CD4-positive, alpha-beta memory T cell (primary cell): ENCODE measurements around the gene SLC7A6. TPM values are rescaled to one million over a fixed set of nuclear protein-coding genes. Genes with fewer than 3 reads are reported as not detected.

Experiments used
- CTCF ChIA-PET: fragments of 350-600 bp; sonication (Branson Sonifier 250); formaldehyde crosslinking; loops from one replicate; lab custom pipeline; 2021; ENCODE audit warnings: inconsistent platforms; ENCODE audit not compliant: partially characterized antibody; lab: Charles Lee
- POLR2A ChIA-PET: fragments of 350-600 bp; sonication (Branson Sonifier 250); formaldehyde crosslinking; loops from one replicate; lab custom pipeline; 2021; ENCODE audit not compliant: partially characterized antibody; lab: Charles Lee
- DNase-seq, 5 donors: peaks; one replicate each; pipeline versions ENCODE4 v3.0.0 to v3.0.0-alpha.2; 2020 to 2022; ENCODE audit warnings: mixed read lengths in 1 of 5
- H3K27ac ChIP-seq: one replicate; pipeline ENCODE4 v1.7.0; 2013; ENCODE audit warnings: low read depth, low read length
- H3K27me3 ChIP-seq: 2 replicates; pipeline ENCODE4 v1.7.0; 2013; ENCODE audit warnings: mild to moderate bottlenecking, low read length, moderate library complexity; ENCODE audit not compliant: insufficient read depth
- H3K36me3 ChIP-seq: 2 replicates; pipeline ENCODE4 v1.7.0; 2013; ENCODE audit warnings: mild to moderate bottlenecking, low read length, moderate library complexity; ENCODE audit not compliant: insufficient read depth
- H3K4me1 ChIP-seq: 2 replicates; pipeline ENCODE4 v1.7.0; 2013; ENCODE audit warnings: mild to moderate bottlenecking, low read length, moderate library complexity; ENCODE audit not compliant: insufficient read depth
- H3K4me3 ChIP-seq, 2 donors: one replicate each; pipeline ENCODE4 v1.7.0; 2013; ENCODE audit warnings: low read length in 2 of 2, mild to moderate bottlenecking in 1 of 2
- H3K9me3 ChIP-seq, 2 donors: one replicate each; pipeline ENCODE4 v1.7.0; 2013; ENCODE audit warnings: low read length in 2 of 2, control low read depth in 1 of 2; ENCODE audit not compliant: control insufficient read depth in 1 of 2
- H3K27ac Mint-ChIP-seq, 7 donors: one replicate each; pipeline ENCODE4 v1.8.0; 2020 to 2021; ENCODE audit warnings: mixed read lengths in 7 of 7, mild to moderate bottlenecking in 6 of 7, inconsistent platforms in 3 of 7, moderate library complexity in 3 of 7
- H3K27me3 Mint-ChIP-seq, 2 donors: one replicate each; pipeline ENCODE4 v1.8.0; 2020 to 2021; ENCODE audit warnings: mixed read lengths in 2 of 2
- H3K36me3 Mint-ChIP-seq, 2 donors: one replicate each; pipeline ENCODE4 v1.8.0; 2020 to 2021; ENCODE audit warnings: mixed read lengths in 2 of 2, inconsistent platforms in 1 of 2, mild to moderate bottlenecking in 1 of 2
- H3K4me1 Mint-ChIP-seq, 4 donors: one replicate each; pipeline ENCODE4 v1.8.0; 2020 to 2021; ENCODE audit warnings: mixed read lengths in 4 of 4, mild to moderate bottlenecking in 1 of 4
- H3K4me3 Mint-ChIP-seq, 8 donors: one replicate each; pipeline ENCODE4 v1.8.0; 2020 to 2021; ENCODE audit warnings: mixed read lengths in 8 of 8, mild to moderate bottlenecking in 7 of 8, moderate library complexity in 6 of 8, inconsistent platforms in 3 of 8
- H3K9me3 Mint-ChIP-seq, 8 donors: one replicate each; pipeline ENCODE4 v1.8.0; 2020 to 2021; ENCODE audit warnings: mixed read lengths in 8 of 8, mild to moderate bottlenecking in 5 of 8, inconsistent platforms in 3 of 8, moderate library complexity in 1 of 8
- intact Hi-C: fragments of 100-400 bp; cut with micrococcal nuclease; formaldehyde crosslinking; loops from one replicate; pipeline ENCODE4 v1.15.1; 2023
- polyA plus RNA-seq, 2 donors: library from polyadenylated mRNA; unstranded; fragments of 300-500 nt; fragmentation: Illumina TruSeq; gene quantifications; one replicate each; pipeline ENCODE4 v1.2.3, GENCODE V29; 2021
- total RNA-seq, 2 experiments: library from RNA; stranded (reverse); gene quantifications; one replicate each; pipeline ENCODE4 v1.2.3, GENCODE V29; 2021

Gene SLC7A6
- total and polyA plus RNA-seq, 4 experiments from 2014 or later, result 14.4 to 194 (median 105) TPM

GRCh38 chr16:68292425-68292824, 28.1 kb downstream of the SLC7A6 start:
- H3K4me3 ChIP-seq, result no peak overlapping the region
- Mint-ChIP-seq H3K27me3 (no peaks in the 10 kb centered on the region), H3K27ac (peak overlapping the region; percentile 82 to 91 (median 90)), H3K36me3 (peaks cover 60 to 77% of the 10 kb centered on the region in 2 donors), H3K4me3 (peak overlapping the region in 5 of 8 donors; percentile 19 to 83 (median 49)), H3K9me3 (no peaks in the 10 kb centered on the region), H3K4me1 (peaks cover 43 to 68% (median 59%) of the 10 kb centered on the region in 4 donors)
- no peaks in the 10 kb centered on the region for H3K27me3 ChIP-seq
- H3K36me3 ChIP-seq, result peaks cover 67% of the 10 kb centered on the region
- ChIA-PET CTCF (interaction anchor here (1.3 to 29.4 kb wide), 5 partner anchors 8 to 35 kb away, joined by 4 to 680 read pairs (median 8); partner anchors contain the start of genes PRMT7, SLC7A6 and SLC7A6OS), POLR2A (interaction anchor here (34.3 to 44.5 kb wide), 2 partner anchors 3 to 13 kb away, joined by 1508 read pairs; partner anchors contain the start of genes PRMT7, SLC7A6 and SLC7A6OS)
- peaks cover 56% of the 10 kb centered on the region for H3K4me1 ChIP-seq
- H3K27ac ChIP-seq, result no peak overlapping the region
- no peak for DNase-seq
- intact Hi-C loops, result no loop called here
- no peaks in the 10 kb centered on the region for H3K9me3 ChIP-seq

- no peak overlapping the region for H3K4me3 Mint-ChIP-seq
- no peaks in the 10 kb centered on the region for H3K9me3 Mint-ChIP-seq
- Histone ChIP-seq H3K27me3 (no peaks in the 10 kb centered on the region), H3K4me1 (peaks cover 17% of the 10 kb centered on the region), H3K27ac (peak overlapping the region; percentile 3), H3K36me3 (peaks cover 94% of the 10 kb centered on the region), H3K9me3 (no peaks in the 10 kb centered on the region), H3K4me3 (no peak overlapping the region)
- peaks cover 69 to 94% of the 10 kb centered on the region in 2 donors for H3K36me3 Mint-ChIP-seq
- CTCF ChIA-PET, result interaction anchor here (1.2 to 29.4 kb wide), 3 partner anchors 27 to 50 kb away, joined by 3 to 680 read pairs (median 4); partner anchors contain the start of gene SLC7A6
- peak overlapping the region in 3 of 7 donors; percentile 17 to 76 (median 53) for H3K27ac Mint-ChIP-seq
- intact Hi-C loops, result no loop called here
- DNase-seq, result no peak
- H3K4me1 Mint-ChIP-seq, result peaks cover 26 to 46% (median 29%) of the 10 kb centered on the region in 4 donors
- POLR2A ChIA-PET, result interaction anchor here (34.3 to 44.5 kb wide), 2 partner anchors 1 to 17 kb away, joined by 1508 read pairs; partner anchors contain the start of genes PRMT7, SLC7A6 and SLC7A6OS
- H3K27me3 Mint-ChIP-seq, result no peaks in the 10 kb centered on the region
Measured at GRCh38 chr16:68296291-68296690, 32.0 kb downstream of the SLC7A6 start.

GRCh38 chr16:68296693-68297092, 32.4 kb downstream of the SLC7A6 start:
- no peaks in the 10 kb centered on the region for H3K9me3 Mint-ChIP-seq
- ChIA-PET CTCF (interaction anchor here (1.2 to 29.4 kb wide), 2 partner anchors 27 to 32 kb away, joined by 3 to 680 read pairs; partner anchors contain the start of gene SLC7A6), POLR2A (interaction anchor here (34.3 to 44.5 kb wide), 2 partner anchors 1 to 17 kb away, joined by 1508 read pairs; partner anchors contain the start of genes PRMT7, SLC7A6 and SLC7A6OS)
- peaks cover 68 to 93% of the 10 kb centered on the region in 2 donors for H3K36me3 Mint-ChIP-seq
- H3K4me1 Mint-ChIP-seq, result peaks cover 23 to 45% (median 25%) of the 10 kb centered on the region in 4 donors
- H3K4me3 Mint-ChIP-seq, result no peak overlapping the region
- H3K27ac Mint-ChIP-seq, result peak overlapping the region in 6 of 7 donors; percentile 23 to 76 (median 50)
- H3K27me3 ChIP-seq, result no peaks in the 10 kb centered on the region
- intact Hi-C loops, result no loop called here
- H3K4me1 ChIP-seq, result peaks cover 13% of the 10 kb centered on the region
- no peak overlapping the region for H3K4me3 ChIP-seq
- peaks cover 93% of the 10 kb centered on the region for H3K36me3 ChIP-seq
- no peaks in the 10 kb centered on the region for H3K9me3 ChIP-seq
- no peaks in the 10 kb centered on the region for H3K27me3 Mint-ChIP-seq
- no peak overlapping the region for H3K27ac ChIP-seq
- DNase-seq, result no peak

DNA sequence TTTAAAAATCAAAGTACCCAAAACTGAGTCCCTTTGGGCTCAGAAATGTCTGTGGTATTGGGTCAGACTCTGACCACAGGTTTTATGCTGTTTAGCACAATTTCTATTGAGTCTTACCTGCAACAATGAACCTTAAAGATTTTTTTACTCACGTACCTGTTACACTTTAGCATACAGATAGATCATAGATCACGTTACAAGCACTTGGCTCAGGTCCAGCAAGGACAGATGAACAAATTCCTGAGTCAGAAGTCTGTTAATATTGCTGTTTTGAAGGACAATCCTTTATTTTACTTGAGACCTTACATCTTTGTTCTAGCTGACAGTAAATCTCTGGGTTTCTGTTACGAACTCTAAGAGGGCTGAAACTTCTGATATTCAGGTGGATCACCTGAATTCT, 33.6 kb downstream of the SLC7A6 start:
- Mint-ChIP-seq H3K9me3 (no peaks in the 10 kb centered on the region), H3K36me3 (peaks cover 73 to 92% of the 10 kb centered on the region in 2 donors), H3K4me3 (no peak overlapping the region), H3K27me3 (no peaks in the 10 kb centered on the region), H3K27ac (peak overlapping the region in 4 of 7 donors; percentile 8 to 51 (median 47)), H3K4me1 (peaks cover 17 to 35% (median 20%) of the 10 kb centered on the region in 4 donors)
- no peaks in the 10 kb centered on the region for H3K27me3 ChIP-seq
- no peak overlapping the region for H3K4me3 ChIP-seq
- no peak overlapping the region for H3K27ac ChIP-seq
- no peaks in the 10 kb centered on the region for H3K9me3 ChIP-seq
- H3K36me3 ChIP-seq, result peaks cover 94% of the 10 kb centered on the region
- intact Hi-C loops, result no loop called here
- no peak for DNase-seq
- ChIA-PET POLR2A (interaction anchor here (34.3 to 44.5 kb wide), 2 partner anchors 2 to 19 kb away, joined by 1508 read pairs; partner anchors contain the start of genes PRMT7, SLC7A6 and SLC7A6OS), CTCF (interaction anchor here (1.0 to 29.4 kb wide), 2 partner anchors 8 to 28 kb away, joined by 3 to 680 read pairs; partner anchors contain the start of gene SLC7A6)
- peaks cover 1% of the 10 kb centered on the region for H3K4me1 ChIP-seq

DNA sequence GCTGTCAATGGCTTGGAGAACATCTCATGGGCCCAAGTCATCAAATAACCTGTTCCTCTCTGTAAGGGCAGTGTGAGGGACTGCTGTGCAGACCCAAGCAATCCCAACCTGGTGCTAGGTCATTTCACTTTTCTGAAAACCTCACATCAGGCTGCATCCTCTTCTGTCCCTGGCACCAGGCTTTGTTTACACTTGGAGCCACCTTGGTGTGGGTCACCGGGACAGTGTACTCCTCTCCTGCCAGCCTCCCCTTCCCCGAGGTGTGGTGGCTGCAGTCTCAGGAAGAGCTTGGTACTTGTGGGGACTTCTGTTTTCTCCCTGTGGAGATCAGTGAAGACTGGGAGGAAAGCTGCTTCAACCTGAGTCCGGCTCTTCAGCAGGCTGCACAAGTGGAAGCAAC, 34.0 kb downstream of the SLC7A6 start:
- H3K4me1 Mint-ChIP-seq, result peaks cover 16 to 33% (median 19%) of the 10 kb centered on the region in 4 donors
- DNase-seq, result no peak
- no peak overlapping the region for H3K27ac ChIP-seq
- H3K4me1 ChIP-seq, result no peaks in the 10 kb centered on the region
- H3K27ac Mint-ChIP-seq, result peak overlapping the region in 6 of 7 donors; percentile 14 to 67 (median 38)
- no peak overlapping the region for H3K4me3 Mint-ChIP-seq
- H3K4me3 ChIP-seq, result no peak overlapping the region
- no peaks in the 10 kb centered on the region for H3K9me3 Mint-ChIP-seq
- peaks cover 92% of the 10 kb centered on the region for H3K36me3 ChIP-seq
- H3K27me3 ChIP-seq, result no peaks in the 10 kb centered on the region
- H3K36me3 Mint-ChIP-seq, result peaks cover 72 to 92% of the 10 kb centered on the region in 2 donors
- intact Hi-C loops, result no loop called here
- ChIA-PET CTCF (interaction anchor here (1.0 to 29.4 kb wide), 4 partner anchors 9 to 30 kb away, joined by 3 to 680 read pairs (median 11); partner anchors contain the start of gene SLC7A6), POLR2A (interaction anchor here (34.3 to 44.5 kb wide), 2 partner anchors 3 to 19 kb away, joined by 1508 read pairs; partner anchors contain the start of genes PRMT7, SLC7A6 and SLC7A6OS)
- H3K9me3 ChIP-seq, result no peaks in the 10 kb centered on the region
- H3K27me3 Mint-ChIP-seq, result no peaks in the 10 kb centered on the region

- CTCF ChIA-PET, result interaction anchor here (1.2 to 29.4 kb wide), 4 partner anchors 12 to 30 kb away, joined by 3 to 680 read pairs (median 14); partner anchors contain the start of genes PRMT7, SLC7A6 and SLC7A6OS
- no peaks in the 10 kb centered on the region for H3K4me1 ChIP-seq
- no peaks in the 10 kb centered on the region for H3K9me3 ChIP-seq
- H3K36me3 Mint-ChIP-seq, result peaks cover 74 to 93% of the 10 kb centered on the region in 2 donors
- POLR2A ChIA-PET, result interaction anchor here (34.3 to 44.5 kb wide), 2 partner anchors 4 to 20 kb away, joined by 1508 read pairs; partner anchors contain the start of genes PRMT7, SLC7A6 and SLC7A6OS
- no peak for DNase-seq
- H3K27ac Mint-ChIP-seq, result peak overlapping the region in 5 of 7 donors; percentile 14 to 78 (median 29)
- peaks cover 86% of the 10 kb centered on the region for H3K36me3 ChIP-seq
- H3K27ac ChIP-seq, result no peak overlapping the region
- no peaks in the 10 kb centered on the region for H3K9me3 Mint-ChIP-seq
- H3K4me3 Mint-ChIP-seq, result no peak overlapping the region
- H3K27me3 Mint-ChIP-seq, result no peaks in the 10 kb centered on the region
- H3K4me1 Mint-ChIP-seq, result peaks cover 12 to 28% (median 18%) of the 10 kb centered on the region in 4 donors
- no peaks in the 10 kb centered on the region for H3K27me3 ChIP-seq
- intact Hi-C loops, result no loop called here
- H3K4me3 ChIP-seq, result no peak overlapping the region
Measured at GRCh38 chr16:68298907-68299561, 34.7 kb downstream of the SLC7A6 start.
